HEK293 (cell line): ENCODE measurements around the gene NT5M.
A peak's percentile ranks its signal among the peaks of the same experiment; 100 is the strongest.

ENCODE experiments used
- CTCF ChIA-PET: fragments of 350-600 bp; formaldehyde crosslinking; extraction: SDS; loops from one replicate; lab custom pipeline; 2021; ENCODE audit warnings: antibody characterized with exemption; lab: Yijun Ruan, JAX
- POLR2A ChIA-PET: fragments of 300-600 bp; formaldehyde crosslinking; extraction: SDS; loops from one replicate; lab custom pipeline; 2020; ENCODE audit warnings: antibody characterized with exemption, inconsistent platforms; lab: Yijun Ruan, JAX
- H3K27ac ChIP-seq: fragments of 200-500 bp; sonication (Bioruptor generic); 2 replicates; pipeline ENCODE4 v1.5.1; 2014; ENCODE audit warnings: low read depth, low read length, control low read depth, inconsistent platforms; ENCODE audit errors: extremely low read depth
- H3K36me3 ChIP-seq, 2 experiments: fragments of 200-500 bp in 1 of 2; sonication (Bioruptor generic) in 1 of 2; 1 replicate in 1 of 2; 2 replicates in 1 of 2; pipeline ENCODE4 v1.5.1; 2014 to 2017; ENCODE audit warnings: inconsistent platforms in 2 of 2, low read length in 2 of 2; ENCODE audit not compliant: control insufficient read depth in 2 of 2, insufficient read depth in 1 of 2
- H3K4me1 ChIP-seq: fragments of 200-500 bp; sonication (Bioruptor generic); 2 replicates; pipeline ENCODE4 v1.5.1; 2014; ENCODE audit warnings: mild to moderate bottlenecking, low read length, inconsistent platforms; ENCODE audit not compliant: control insufficient read depth, insufficient read depth
- H3K4me3 ChIP-seq: 2 replicates; pipeline ENCODE4 v1.5.1; 2011; ENCODE audit warnings: low read depth, mild to moderate bottlenecking, control low read depth, low read length, moderate library complexity
- H3K9me3 ChIP-seq: fragments of 200-500 bp; sonication (Bioruptor generic); 2 replicates; pipeline ENCODE4 v1.5.1; 2014; ENCODE audit warnings: low read depth, low read length, inconsistent platforms; ENCODE audit not compliant: control insufficient read depth, insufficient read depth
- GFI1B ChIP-seq: fragments of 450-650 bp; formaldehyde crosslinking; IDR thresholded peaks from 2 replicates; pipeline ENCODE4 v1.5.1; 2016; ENCODE audit warnings: missing biosample characterization, missing genetic modification characterization
- GLIS1 ChIP-seq: fragments of 450-650 bp; formaldehyde crosslinking; IDR thresholded peaks from 2 replicates; pipeline ENCODE4 v1.5.1; 2016; ENCODE audit warnings: missing biosample characterization, missing genetic modification characterization
- SALL2 ChIP-seq: fragments of 450-650 bp; formaldehyde crosslinking; IDR thresholded peaks from 2 replicates; pipeline ENCODE4 v1.5.0; 2017; ENCODE audit warnings: missing biosample characterization, mild to moderate bottlenecking, missing genetic modification characterization, borderline replicate concordance
- SP2 ChIP-seq: fragments of 450-650 bp; formaldehyde crosslinking; IDR thresholded peaks from 2 replicates; pipeline ENCODE4 v1.5.1; 2016; ENCODE audit warnings: missing biosample characterization, missing genetic modification characterization
- WT1 ChIP-seq: fragments of 450-650 bp; formaldehyde crosslinking; IDR thresholded peaks from 2 replicates; pipeline ENCODE4 v1.5.1; 2016; ENCODE audit warnings: missing biosample characterization, missing genetic modification characterization
- ZBTB1 ChIP-seq: fragments of 450-650 bp; formaldehyde crosslinking; IDR thresholded peaks from 2 replicates; pipeline ENCODE4 v1.5.1; 2016; ENCODE audit warnings: missing biosample characterization, missing genetic modification characterization
- ZNF10 ChIP-seq: fragments of 450-650 bp; formaldehyde crosslinking; IDR thresholded peaks from 2 replicates; pipeline ENCODE4 v1.5.1; 2017; ENCODE audit warnings: missing biosample characterization, missing genetic modification characterization
- ZNF133 ChIP-seq: fragments of 450-650 bp; formaldehyde crosslinking; IDR thresholded peaks from 2 replicates; pipeline ENCODE4 v1.5.1; 2016; ENCODE audit warnings: missing biosample characterization, missing genetic modification characterization
- ZNF544 ChIP-seq: fragments of 450-650 bp; formaldehyde crosslinking; IDR thresholded peaks from 2 replicates; pipeline ENCODE4 v1.5.0; 2017; ENCODE audit warnings: missing biosample characterization, missing genetic modification characterization
- ZNF596 ChIP-seq: fragments of 450-650 bp; IDR thresholded peaks from 2 replicates; pipeline ENCODE4 v1.5.0; 2018; ENCODE audit warnings: missing biosample characterization, mild to moderate bottlenecking, missing genetic modification characterization, moderate library complexity
- ZNF600 ChIP-seq: fragments of 450-650 bp; formaldehyde crosslinking; IDR thresholded peaks from 2 replicates; pipeline ENCODE4 v1.5.1; 2016; ENCODE audit warnings: missing biosample characterization, missing genetic modification characterization
- ZNF707 ChIP-seq: fragments of 450-650 bp; formaldehyde crosslinking; IDR thresholded peaks from 2 replicates; pipeline ENCODE4 v1.5.1; 2016; ENCODE audit warnings: missing biosample characterization, missing genetic modification characterization
- ZNF747 ChIP-seq: fragments of 450-650 bp; formaldehyde crosslinking; IDR thresholded peaks from 2 replicates; pipeline ENCODE4 v1.5.1; 2016; ENCODE audit warnings: missing biosample characterization, missing genetic modification characterization
- ZXDB ChIP-seq: fragments of 450-650 bp; formaldehyde crosslinking; IDR thresholded peaks from 2 replicates; pipeline ENCODE4 v1.5.1; 2016; ENCODE audit warnings: missing biosample characterization, missing genetic modification characterization
- TF ChIP-seq, protein P1 (sequence below): fragments of 450-650 bp; formaldehyde crosslinking; IDR thresholded peaks from 2 replicates; pipeline ENCODE4 v1.5.1; 2016; ENCODE audit warnings: missing biosample characterization, missing genetic modification characterization
- TF ChIP-seq, protein P2 (sequence below): fragments of 450-650 bp; formaldehyde crosslinking; IDR thresholded peaks from 2 replicates; pipeline ENCODE4 v1.5.1; 2017; ENCODE audit warnings: missing biosample characterization, missing genetic modification characterization
- TF ChIP-seq, protein P3 (sequence below): fragments of 450-650 bp; formaldehyde crosslinking; conservative IDR thresholded peaks from 2 replicates; pipeline ENCODE4 v1.5.1; 2016; ENCODE audit warnings: low read depth, missing biosample characterization, missing genetic modification characterization
- TF ChIP-seq, protein P4 (sequence below): fragments of 450-650 bp; formaldehyde crosslinking; IDR thresholded peaks from 2 replicates; pipeline ENCODE4 v1.5.1; 2016; ENCODE audit warnings: missing biosample characterization, missing genetic modification characterization
- TF ChIP-seq, protein P5 (sequence below): fragments of 450-650 bp; formaldehyde crosslinking; IDR thresholded peaks from 2 replicates; pipeline ENCODE4 v1.5.1; 2016; ENCODE audit warnings: missing biosample characterization, missing genetic modification characterization
- TF ChIP-seq, protein P6 (sequence below): fragments of 450-650 bp; formaldehyde crosslinking; optimal IDR thresholded peaks from 2 replicates; pipeline ENCODE3; 2016; ENCODE audit warnings: missing biosample characterization, mild to moderate bottlenecking, missing genetic modification characterization
- TF ChIP-seq, protein P7 (sequence below): fragments of 450-650 bp; IDR thresholded peaks from 2 replicates; pipeline ENCODE4 v1.5.1; 2018; ENCODE audit warnings: missing biosample characterization, mild to moderate bottlenecking, missing genetic modification characterization
- TF ChIP-seq, protein P8 (sequence below): fragments of 450-650 bp; formaldehyde crosslinking; IDR thresholded peaks from 2 replicates; pipeline ENCODE4 v1.5.1; 2017; ENCODE audit warnings: missing biosample characterization, mild to moderate bottlenecking, missing genetic modification characterization, moderate library complexity

NT5M gene

DNA sequence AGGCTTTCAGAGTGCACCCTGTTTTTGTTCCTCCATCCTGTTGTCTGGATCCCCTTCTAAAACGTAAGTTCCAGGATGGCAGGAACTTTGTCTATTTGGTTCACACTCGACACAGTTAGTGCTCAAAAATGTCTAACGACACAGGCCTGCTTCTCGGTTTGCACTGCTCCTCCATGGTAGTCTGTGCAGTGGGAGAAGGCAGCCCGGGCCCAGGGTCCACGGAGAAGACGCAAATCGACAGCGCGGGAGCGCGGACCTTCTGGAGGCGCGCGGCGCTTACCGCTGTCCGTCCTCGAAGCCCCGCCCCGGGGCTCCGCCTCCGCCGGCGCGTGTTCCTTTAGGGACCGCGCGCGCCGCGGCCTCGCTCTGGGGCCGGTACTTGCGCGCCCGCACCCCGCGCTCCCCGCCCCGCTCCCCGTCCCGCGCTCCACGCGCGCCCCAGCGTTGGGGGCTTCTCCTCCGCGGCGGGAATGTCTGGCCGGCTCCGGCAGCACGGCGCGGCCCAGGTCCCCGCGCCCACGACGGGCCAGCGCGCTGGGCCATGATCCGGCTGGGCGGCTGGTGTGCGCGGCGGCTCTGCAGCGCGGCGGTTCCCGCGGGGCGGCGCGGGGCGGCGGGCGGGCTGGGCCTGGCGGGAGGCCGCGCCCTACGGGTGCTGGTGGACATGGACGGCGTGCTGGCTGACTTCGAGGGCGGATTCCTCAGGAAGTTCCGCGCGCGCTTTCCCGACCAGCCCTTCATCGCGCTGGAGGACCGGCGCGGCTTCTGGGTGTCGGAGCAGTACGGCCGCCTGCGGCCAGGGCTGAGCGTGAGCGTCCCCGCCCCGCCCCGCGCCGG lies at the start of gene NT5M:
Gene NT5M (plus strand): TSS at position 364 of the 837 bp plus-strand sequence. CDS start 178 bp downstream, at position 542.
- peak within 1 kb of the TSS; percentile 50 for H3K4me3 ChIP-seq
- no peaks in the 10 kb centered on the region; the same call in 1 of the 2 replicates for H3K4me1 ChIP-seq
- ChIA-PET CTCF (interaction anchor here (0.7 to 1.3 kb wide), 2 partner anchors 10 to 20 kb away, joined by 4 read pairs; no protein-coding TSS in a partner anchor), POLR2A (interaction anchor here (3.5 kb wide), 1 partner anchor 23 kb away, joined by 39 read pairs; the partner anchor contains the start of gene COPS3)
- H3K27ac ChIP-seq: peak within 1 kb of the TSS; percentile 62; the same call in 1 of the 2 replicates
- no peaks in the 10 kb centered on the region; a peak in 1 of 3 replicates for H3K36me3 ChIP-seq
- H3K9me3 ChIP-seq: no peaks in the 10 kb centered on the region
- TF ChIP-seq ZNF544 (tag by site-specific recombination): no peak
- TF ChIP-seq ZNF133: no peak
- no peak for TF ChIP-seq ZNF747 (tag by site-specific recombination)
- TF ChIP-seq, protein P1, sequence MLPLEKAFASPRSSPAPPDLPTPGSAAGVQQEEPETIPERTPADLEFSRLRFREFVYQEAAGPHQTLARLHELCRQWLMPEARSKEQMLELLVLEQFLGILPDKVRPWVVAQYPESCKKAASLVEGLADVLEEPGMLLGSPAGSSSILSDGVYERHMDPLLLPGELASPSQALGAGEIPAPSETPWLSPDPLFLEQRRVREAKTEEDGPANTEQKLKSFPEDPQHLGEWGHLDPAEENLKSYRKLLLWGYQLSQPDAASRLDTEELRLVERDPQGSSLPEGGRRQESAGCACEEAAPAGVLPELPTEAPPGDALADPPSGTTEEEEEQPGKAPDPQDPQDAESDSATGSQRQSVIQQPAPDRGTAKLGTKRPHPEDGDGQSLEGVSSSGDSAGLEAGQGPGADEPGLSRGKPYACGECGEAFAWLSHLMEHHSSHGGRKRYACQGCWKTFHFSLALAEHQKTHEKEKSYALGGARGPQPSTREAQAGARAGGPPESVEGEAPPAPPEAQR (tag by site-specific recombination): no peak
- TF ChIP-seq, protein P2, sequence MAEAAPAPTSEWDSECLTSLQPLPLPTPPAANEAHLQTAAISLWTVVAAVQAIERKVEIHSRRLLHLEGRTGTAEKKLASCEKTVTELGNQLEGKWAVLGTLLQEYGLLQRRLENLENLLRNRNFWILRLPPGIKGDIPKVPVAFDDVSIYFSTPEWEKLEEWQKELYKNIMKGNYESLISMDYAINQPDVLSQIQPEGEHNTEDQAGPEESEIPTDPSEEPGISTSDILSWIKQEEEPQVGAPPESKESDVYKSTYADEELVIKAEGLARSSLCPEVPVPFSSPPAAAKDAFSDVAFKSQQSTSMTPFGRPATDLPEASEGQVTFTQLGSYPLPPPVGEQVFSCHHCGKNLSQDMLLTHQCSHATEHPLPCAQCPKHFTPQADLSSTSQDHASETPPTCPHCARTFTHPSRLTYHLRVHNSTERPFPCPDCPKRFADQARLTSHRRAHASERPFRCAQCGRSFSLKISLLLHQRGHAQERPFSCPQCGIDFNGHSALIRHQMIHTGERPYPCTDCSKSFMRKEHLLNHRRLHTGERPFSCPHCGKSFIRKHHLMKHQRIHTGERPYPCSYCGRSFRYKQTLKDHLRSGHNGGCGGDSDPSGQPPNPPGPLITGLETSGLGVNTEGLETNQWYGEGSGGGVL (tag by site-specific recombination): no peak
- no peak for TF ChIP-seq SALL2 (tag by site-specific recombination)
- TF ChIP-seq WT1 (tag by site-specific recombination): no peak
- TF ChIP-seq, protein P3, sequence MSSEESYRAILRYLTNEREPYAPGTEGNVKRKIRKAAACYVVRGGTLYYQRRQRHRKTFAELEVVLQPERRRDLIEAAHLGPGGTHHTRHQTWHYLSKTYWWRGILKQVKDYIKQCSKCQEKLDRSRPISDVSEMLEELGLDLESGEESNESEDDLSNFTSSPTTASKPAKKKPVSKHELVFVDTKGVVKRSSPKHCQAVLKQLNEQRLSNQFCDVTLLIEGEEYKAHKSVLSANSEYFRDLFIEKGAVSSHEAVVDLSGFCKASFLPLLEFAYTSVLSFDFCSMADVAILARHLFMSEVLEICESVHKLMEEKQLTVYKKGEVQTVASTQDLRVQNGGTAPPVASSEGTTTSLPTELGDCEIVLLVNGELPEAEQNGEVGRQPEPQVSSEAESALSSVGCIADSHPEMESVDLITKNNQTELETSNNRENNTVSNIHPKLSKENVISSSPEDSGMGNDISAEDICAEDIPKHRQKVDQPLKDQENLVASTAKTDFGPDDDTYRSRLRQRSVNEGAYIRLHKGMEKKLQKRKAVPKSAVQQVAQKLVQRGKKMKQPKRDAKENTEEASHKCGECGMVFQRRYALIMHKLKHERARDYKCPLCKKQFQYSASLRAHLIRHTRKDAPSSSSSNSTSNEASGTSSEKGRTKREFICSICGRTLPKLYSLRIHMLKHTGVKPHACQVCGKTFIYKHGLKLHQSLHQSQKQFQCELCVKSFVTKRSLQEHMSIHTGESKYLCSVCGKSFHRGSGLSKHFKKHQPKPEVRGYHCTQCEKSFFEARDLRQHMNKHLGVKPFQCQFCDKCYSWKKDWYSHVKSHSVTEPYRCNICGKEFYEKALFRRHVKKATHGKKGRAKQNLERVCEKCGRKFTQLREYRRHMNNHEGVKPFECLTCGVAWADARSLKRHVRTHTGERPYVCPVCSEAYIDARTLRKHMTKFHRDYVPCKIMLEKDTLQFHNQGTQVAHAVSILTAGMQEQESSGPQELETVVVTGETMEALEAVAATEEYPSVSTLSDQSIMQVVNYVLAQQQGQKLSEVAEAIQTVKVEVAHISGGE (tag by site-specific recombination): peak; percentile 72
- TF ChIP-seq ZNF596: no peak
- TF ChIP-seq ZNF600: 0 out of 2 replicates have a peak, but pooled peaks have one; percentile 43
- TF ChIP-seq, protein P4, sequence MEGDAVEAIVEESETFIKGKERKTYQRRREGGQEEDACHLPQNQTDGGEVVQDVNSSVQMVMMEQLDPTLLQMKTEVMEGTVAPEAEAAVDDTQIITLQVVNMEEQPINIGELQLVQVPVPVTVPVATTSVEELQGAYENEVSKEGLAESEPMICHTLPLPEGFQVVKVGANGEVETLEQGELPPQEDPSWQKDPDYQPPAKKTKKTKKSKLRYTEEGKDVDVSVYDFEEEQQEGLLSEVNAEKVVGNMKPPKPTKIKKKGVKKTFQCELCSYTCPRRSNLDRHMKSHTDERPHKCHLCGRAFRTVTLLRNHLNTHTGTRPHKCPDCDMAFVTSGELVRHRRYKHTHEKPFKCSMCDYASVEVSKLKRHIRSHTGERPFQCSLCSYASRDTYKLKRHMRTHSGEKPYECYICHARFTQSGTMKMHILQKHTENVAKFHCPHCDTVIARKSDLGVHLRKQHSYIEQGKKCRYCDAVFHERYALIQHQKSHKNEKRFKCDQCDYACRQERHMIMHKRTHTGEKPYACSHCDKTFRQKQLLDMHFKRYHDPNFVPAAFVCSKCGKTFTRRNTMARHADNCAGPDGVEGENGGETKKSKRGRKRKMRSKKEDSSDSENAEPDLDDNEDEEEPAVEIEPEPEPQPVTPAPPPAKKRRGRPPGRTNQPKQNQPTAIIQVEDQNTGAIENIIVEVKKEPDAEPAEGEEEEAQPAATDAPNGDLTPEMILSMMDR (tag by site-specific recombination): no peak
- no peak for TF ChIP-seq ZNF10 (tag by site-specific recombination)
- TF ChIP-seq, protein P5, sequence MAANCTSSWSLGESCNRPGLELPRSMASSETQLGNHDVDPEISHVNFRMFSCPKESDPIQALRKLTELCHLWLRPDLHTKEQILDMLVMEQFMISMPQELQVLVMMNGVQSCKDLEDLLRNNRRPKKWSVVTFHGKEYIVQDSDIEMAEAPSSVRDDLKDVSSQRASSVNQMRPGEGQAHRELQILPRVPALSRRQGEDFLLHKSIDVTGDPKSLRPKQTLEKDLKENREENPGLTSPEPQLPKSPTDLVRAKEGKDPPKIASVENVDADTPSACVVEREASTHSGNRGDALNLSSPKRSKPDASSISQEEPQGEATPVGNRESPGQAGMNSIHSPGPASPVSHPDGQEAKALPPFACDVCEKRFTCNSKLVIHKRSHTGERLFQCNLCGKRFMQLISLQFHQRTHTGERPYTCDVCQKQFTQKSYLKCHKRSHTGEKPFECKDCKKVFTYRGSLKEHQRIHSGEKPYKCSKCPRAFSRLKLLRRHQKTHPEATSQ (tag by site-specific recombination): no peak
- TF ChIP-seq ZNF707 (tag by site-specific recombination): no peak
- TF ChIP-seq GLIS1 (tag by site-specific recombination): no peak
- TF ChIP-seq, protein P6, sequence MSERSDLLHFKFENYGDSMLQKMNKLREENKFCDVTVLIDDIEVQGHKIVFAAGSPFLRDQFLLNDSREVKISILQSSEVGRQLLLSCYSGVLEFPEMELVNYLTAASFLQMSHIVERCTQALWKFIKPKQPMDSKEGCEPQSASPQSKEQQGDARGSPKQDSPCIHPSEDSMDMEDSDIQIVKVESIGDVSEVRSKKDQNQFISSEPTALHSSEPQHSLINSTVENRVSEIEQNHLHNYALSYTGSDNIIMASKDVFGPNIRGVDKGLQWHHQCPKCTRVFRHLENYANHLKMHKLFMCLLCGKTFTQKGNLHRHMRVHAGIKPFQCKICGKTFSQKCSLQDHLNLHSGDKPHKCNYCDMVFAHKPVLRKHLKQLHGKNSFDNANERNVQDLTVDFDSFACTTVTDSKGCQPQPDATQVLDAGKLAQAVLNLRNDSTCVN (tag by site-specific recombination): peak; percentile 80
- TF ChIP-seq, protein P7, sequence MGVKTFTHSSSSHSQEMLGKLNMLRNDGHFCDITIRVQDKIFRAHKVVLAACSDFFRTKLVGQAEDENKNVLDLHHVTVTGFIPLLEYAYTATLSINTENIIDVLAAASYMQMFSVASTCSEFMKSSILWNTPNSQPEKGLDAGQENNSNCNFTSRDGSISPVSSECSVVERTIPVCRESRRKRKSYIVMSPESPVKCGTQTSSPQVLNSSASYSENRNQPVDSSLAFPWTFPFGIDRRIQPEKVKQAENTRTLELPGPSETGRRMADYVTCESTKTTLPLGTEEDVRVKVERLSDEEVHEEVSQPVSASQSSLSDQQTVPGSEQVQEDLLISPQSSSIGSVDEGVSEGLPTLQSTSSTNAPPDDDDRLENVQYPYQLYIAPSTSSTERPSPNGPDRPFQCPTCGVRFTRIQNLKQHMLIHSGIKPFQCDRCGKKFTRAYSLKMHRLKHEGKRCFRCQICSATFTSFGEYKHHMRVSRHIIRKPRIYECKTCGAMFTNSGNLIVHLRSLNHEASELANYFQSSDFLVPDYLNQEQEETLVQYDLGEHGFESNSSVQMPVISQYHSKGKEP (tag by site-specific recombination): no peak
- TF ChIP-seq, protein P8, sequence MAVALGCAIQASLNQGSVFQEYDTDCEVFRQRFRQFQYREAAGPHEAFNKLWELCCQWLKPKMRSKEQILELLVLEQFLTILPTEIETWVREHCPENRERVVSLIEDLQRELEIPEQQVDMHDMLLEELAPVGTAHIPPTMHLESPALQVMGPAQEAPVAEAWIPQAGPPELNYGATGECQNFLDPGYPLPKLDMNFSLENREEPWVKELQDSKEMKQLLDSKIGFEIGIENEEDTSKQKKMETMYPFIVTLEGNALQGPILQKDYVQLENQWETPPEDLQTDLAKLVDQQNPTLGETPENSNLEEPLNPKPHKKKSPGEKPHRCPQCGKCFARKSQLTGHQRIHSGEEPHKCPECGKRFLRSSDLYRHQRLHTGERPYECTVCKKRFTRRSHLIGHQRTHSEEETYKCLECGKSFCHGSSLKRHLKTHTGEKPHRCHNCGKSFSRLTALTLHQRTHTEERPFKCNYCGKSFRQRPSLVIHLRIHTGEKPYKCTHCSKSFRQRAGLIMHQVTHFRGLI (tag by site-specific recombination): no peak
- TF ChIP-seq GFI1B (tag by site-specific recombination): no peak
- no peak for TF ChIP-seq ZXDB (tag by site-specific recombination)
- TF ChIP-seq SP2 (tag by site-specific recombination): peak; percentile 66
- no peak for TF ChIP-seq ZBTB1 (tag by site-specific recombination)
